SJCRH30 (cell line): Measurements from ENCODE around the gene SOD2. TPM values are rescaled to one million over a fixed set of nuclear protein-coding genes. Genes with fewer than 3 reads are reported as not detected.
A peak's percentile ranks its signal among the peaks of the same experiment; 100 is the strongest.
"Not testable (repeated sequence)": the region's sequence is repeated elsewhere in the genome, so short reads cannot be mapped to it uniquely, and the experiment has no call there.

Source experiments
- DNase-seq, 2 experiments: peaks; one replicate each; pipeline ENCODE4 v3.0.0-alpha.2; 2015 to 2020
- H3K27ac ChIP-seq: fragments of 250-450 bp; sonication (Bioruptor Pico); 2 replicates; pipeline ENCODE4 v1.5.1; 2020; ENCODE audit warnings: mild to moderate bottlenecking, moderate library complexity
- H3K27me3 ChIP-seq: fragments of 250-450 bp; sonication (Bioruptor Pico); 2 replicates; pipeline ENCODE4 v1.5.1; 2020; ENCODE audit warnings: mild to moderate bottlenecking, moderate library complexity
- H3K36me3 ChIP-seq: fragments of 250-450 bp; sonication (Bioruptor Pico); 2 replicates; pipeline ENCODE4 v1.5.1; 2020; ENCODE audit warnings: mild to moderate bottlenecking, moderate library complexity
- H3K4me1 ChIP-seq: fragments of 250-450 bp; sonication (Bioruptor Pico); 2 replicates; pipeline ENCODE4 v1.5.1; 2020; ENCODE audit warnings: mild to moderate bottlenecking, moderate library complexity
- H3K4me3 ChIP-seq: fragments of 250-450 bp; sonication (Bioruptor Pico); 2 replicates; pipeline ENCODE4 v1.5.1; 2020; ENCODE audit warnings: mild to moderate bottlenecking, moderate library complexity
- H3K9me3 ChIP-seq: fragments of 250-450 bp; sonication (Bioruptor Pico); replicated peaks from 2 replicates; pipeline ENCODE4 v1.5.1; 2020; ENCODE audit warnings: mild to moderate bottlenecking, moderate library complexity
- total RNA-seq: library from RNA; depleted of rRNA; stranded (reverse); fragments of >200 nt; shearing (Covaris generic); gene quantifications from 2 replicates; pipeline ENCODE4 v1.2.3, GENCODE V29; 2014

Gene SOD2
- total RNA-seq, 1 experiment from 2014 or later, result 137 TPM

DNA sequence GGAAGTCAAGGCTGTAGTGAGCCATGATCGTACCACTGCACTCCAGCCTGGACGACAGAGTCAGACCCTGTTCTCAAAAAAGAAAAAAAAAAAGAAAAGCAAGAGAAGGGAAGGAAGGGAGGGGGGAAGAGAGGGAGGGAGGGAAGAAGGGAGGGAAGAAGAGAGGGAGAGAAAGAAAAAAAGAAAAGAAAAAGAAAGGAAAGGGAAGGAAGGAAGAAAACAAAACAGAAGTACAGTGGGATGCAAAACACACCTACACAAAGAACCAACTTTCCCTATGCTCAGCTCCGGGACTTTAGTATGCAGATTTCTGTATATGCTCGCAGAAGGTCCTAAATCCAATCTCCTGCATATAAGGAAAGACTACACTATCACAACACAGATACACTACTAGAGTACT lies 31.7 kb upstream of the SOD2 start:
- Histone ChIP-seq H3K4me1 (peaks cover 2% of the 10 kb centered on the region; the same call in 1 of the 2 replicates), H3K27ac (no peak overlapping the region), H3K4me3 (no peak overlapping the region), H3K9me3 (no peaks in the 10 kb centered on the region), H3K27me3 (no peaks in the 10 kb centered on the region), H3K36me3 (peaks cover 5% of the 10 kb centered on the region; the same call in 1 of the 2 replicates)
- DNase-seq, result no peak

DNA sequence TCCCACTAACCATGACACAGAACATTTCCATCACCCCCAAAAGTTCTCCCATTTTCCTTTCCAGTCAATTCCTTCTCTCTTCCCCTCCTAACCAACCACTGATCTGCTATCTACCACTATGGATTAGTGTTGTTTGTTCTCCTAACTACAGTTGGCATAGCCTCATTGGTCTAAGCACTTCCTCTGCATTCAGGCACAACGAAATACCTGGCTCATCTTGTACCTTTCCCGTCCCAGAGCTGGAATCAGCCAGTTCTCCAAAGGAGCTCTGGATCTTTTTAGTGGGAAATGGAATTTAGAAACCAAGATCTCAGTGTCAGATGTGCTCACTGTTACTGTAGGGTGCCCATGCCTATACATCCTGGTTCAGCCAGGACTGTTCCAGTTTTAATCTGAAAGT lies 30.2 kb upstream of the SOD2 start:
- H3K4me1 ChIP-seq, result 0 out of 2 replicates have a peak, but pooled peaks cover 2% of the 10 kb centered on the region
- H3K27ac ChIP-seq, result no peak overlapping the region
- no peaks in the 10 kb centered on the region for H3K36me3 ChIP-seq
- no peak for DNase-seq
- no peaks in the 10 kb centered on the region for H3K9me3 ChIP-seq
- H3K27me3 ChIP-seq, result no peaks in the 10 kb centered on the region
- no peak overlapping the region for H3K4me3 ChIP-seq

DNA sequence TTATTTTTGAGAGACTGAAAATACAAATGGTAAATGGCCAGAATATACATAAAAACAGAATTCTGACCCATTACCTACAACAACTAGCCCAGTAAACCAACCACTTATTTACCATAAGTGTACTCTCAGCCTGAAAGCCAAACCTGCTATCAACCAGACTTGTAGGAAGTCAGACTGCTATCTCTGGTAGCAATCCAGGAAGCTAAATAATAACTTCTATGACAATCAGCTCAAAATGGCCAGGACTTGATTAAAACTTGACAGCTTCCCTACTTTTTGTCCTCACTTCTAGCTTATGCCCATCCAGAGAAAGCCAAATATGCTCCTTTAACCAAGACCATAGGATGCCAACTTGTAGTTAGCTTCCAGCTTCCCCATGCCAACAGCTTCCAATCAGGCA lies 29.6 kb upstream of the SOD2 start:
- H3K36me3 ChIP-seq, result no peaks in the 10 kb centered on the region
- no peak overlapping the region for H3K27ac ChIP-seq
- no peak overlapping the region for H3K4me3 ChIP-seq
- 0 out of 2 replicates have a peak, but pooled peaks cover 2% of the 10 kb centered on the region for H3K4me1 ChIP-seq
- no peaks in the 10 kb centered on the region for H3K27me3 ChIP-seq
- no peak for DNase-seq
- H3K9me3 ChIP-seq, result no peaks in the 10 kb centered on the region

DNA sequence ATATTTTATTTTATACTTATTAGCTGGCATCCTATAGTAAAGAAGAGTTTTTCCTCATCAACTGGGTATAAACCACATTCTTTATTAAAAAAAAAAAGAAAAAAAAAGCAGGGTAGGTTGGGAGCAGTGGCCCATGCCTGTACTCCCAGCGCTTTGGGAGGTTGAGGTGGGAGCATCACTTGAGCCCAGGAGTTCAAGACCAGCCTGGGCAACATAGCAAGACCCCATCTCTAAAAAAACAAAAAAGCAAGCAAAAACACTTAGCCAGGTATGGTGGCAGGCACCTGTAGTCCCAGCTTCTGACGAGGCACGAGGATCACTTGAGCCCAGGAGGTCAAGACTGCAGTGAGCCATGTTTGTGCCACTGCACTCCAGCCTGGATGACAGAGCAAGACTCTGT lies 28.9 kb upstream of the SOD2 start:
- H3K36me3 ChIP-seq, H3K9me3 ChIP-seq, H3K4me1 ChIP-seq, H3K27me3 ChIP-seq, DNase-seq, H3K4me3 ChIP-seq, H3K27ac ChIP-seq: not testable (repeated sequence)

DNA sequence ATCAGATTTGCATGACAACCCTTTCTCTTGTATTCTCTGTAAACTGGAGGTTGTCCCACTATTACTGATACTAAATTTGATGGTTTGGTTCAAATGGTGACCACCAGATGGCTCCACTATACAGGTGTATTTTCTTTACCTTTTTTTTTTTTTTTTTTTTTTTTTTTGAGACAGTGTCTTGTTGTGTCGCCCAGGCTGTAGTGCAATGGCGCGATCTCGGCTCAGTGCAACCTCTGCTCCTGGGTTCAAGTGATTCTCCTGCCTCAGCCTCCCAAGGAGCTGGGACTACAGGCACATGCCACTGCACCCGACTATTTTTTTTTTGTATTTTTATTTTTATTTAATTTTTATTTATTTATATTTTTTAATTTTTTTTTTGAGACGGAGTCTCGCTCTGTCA lies 27.7 kb upstream of the SOD2 start:
- no peak overlapping the region for H3K27ac ChIP-seq
- H3K27me3 ChIP-seq, result no peaks in the 10 kb centered on the region
- H3K4me3 ChIP-seq, result no peak overlapping the region
- 0 out of 2 replicates have a peak, but pooled peaks cover under 1% of the 10 kb centered on the region for H3K4me1 ChIP-seq
- peak in 1 of 2 experiments; percentile 54 for DNase-seq
- no peaks in the 10 kb centered on the region for H3K9me3 ChIP-seq
- H3K36me3 ChIP-seq, result no peaks in the 10 kb centered on the region

DNA sequence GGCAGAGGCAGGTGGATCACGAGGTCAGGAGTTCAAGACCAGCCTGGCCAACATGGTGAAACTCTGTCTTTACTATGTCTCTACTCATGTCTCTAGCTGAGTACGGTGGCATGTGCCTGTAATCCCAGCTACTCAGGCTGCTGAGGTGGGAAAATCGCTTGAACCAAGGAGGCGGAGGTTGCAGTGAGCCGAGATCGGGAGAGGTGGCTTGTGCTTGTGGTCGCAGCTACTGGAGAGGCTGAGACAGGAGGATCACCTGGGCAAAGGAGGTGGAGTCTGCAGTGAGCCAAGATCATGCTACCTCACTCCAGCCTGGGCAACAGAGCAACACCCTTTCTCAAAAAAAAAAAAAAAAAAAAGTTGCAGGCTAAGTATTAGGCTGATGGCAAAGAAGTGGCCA lies 26.2 kb upstream of the SOD2 start:
- Histone ChIP-seq H3K36me3 (no peaks in the 10 kb centered on the region), H3K4me1 (no peaks in the 10 kb centered on the region), H3K27me3 (no peaks in the 10 kb centered on the region), H3K27ac (no peak overlapping the region), H3K9me3 (no peaks in the 10 kb centered on the region), H3K4me3 (no peak overlapping the region)
- no peak for DNase-seq

DNA sequence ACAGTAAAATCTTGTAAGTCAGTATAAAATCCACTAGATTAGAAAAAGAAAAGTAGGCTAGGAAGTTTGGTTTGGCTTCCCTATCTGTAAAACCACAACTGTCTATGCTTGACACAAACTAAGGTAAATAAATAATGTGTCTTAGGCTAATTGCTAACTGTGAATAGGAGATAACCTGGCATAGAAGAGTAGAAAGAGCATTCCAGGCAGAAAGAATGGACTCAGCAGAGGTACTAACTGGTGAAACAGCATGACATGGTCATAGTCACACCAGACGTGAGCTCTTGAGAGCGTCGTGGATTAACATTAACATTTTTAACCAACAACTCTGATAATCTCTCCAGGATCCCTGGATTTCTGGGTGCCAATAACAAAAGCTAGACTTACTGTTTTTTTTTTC lies 25.6 kb upstream of the SOD2 start:
- Histone ChIP-seq H3K9me3 (no peaks in the 10 kb centered on the region), H3K36me3 (no peaks in the 10 kb centered on the region), H3K27ac (no peak overlapping the region), H3K27me3 (no peaks in the 10 kb centered on the region), H3K4me1 (no peaks in the 10 kb centered on the region), H3K4me3 (no peak overlapping the region)
- no peak for DNase-seq

DNA sequence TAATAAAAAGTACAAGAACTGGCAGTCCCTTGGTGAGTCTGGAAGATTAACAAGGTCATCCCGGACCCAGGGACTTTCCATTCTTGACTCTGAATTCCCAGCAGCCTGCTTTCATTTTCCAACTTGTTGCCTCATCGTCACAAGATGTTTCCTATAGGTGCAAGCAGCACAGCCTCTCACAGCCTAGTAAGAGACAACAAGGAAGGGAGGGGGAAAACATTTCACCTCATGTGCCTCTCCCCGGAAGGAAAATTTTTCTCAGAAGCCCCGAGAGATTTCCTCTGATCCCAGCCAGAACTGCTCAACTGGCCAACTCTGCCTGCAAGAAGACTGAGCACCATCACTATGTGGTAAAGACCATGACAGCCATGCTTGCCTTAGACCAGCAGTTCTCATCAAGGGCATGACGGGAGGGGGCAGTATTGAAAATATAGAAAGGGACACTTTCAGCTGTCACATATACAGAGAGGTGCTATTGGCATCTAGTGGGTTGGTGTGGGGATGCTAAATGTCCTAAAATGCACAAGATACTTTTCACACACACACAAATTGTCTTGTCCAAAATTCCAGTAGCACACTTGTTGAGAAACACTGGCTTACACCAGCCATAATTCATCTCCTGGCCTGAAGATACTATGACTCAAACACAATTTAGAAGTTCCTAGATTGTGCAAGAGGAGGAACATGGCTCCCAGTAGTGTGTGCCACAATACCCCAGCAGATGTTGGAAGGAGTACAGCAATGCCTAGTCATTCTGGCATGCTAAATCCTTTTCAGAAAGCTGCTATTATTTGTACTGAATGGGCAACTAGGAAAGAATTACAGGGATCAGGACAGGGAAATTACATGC lies 23.4 kb upstream of the SOD2 start:
- Histone ChIP-seq H3K36me3 (no peaks in the 10 kb centered on the region), H3K9me3 (no peaks in the 10 kb centered on the region; the same call in 1 of the 2 replicates), H3K27me3 (no peaks in the 10 kb centered on the region), H3K4me3 (no peak overlapping the region), H3K4me1 (no peaks in the 10 kb centered on the region), H3K27ac (no peak overlapping the region)
- DNase-seq, result no peak

DNA sequence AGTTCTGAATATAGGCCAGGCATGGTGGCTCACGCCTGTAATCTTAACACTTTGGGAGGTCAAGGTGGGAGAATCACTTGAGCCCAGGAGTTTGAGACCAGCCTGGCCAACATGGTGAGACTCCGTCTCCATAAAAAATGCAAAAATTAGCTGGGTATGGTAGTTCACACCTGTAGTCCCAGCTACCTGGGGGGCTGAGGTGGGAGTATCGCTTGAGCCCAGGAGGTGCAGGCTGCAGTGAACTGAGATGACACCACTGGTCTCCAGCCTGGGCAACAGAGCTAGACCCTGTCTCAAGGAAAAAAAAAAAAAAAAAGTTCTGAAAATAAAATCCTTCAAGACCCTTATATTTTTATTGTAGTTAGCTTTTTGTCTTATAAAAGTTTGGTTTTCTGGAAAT lies 22.6 kb upstream of the SOD2 start:
- no peak overlapping the region for H3K27ac ChIP-seq
- no peaks in the 10 kb centered on the region; the same call in 1 of the 2 replicates for H3K9me3 ChIP-seq
- H3K27me3 ChIP-seq, result no peaks in the 10 kb centered on the region
- no peaks in the 10 kb centered on the region for H3K4me1 ChIP-seq
- H3K4me3 ChIP-seq, result no peak overlapping the region
- no peak for DNase-seq
- no peaks in the 10 kb centered on the region for H3K36me3 ChIP-seq

DNA sequence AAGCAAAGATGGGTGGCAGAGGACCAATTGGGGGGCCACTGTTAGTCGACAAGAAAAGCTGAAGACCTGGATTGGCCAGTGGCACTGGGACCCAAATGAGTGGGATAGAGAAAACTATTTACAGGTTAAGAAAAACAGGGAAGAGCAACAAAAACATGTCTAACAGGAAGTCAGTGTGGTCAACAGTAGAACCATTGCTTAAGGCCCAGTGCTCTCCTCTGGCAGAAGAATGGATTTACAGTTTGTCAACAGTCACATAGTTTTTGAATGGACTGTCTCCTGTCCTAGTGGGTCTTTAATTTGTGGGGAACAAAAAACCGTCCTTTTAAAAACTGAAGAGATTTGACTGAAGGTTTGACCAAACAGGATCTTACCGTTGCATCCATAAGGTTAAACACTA lies 22.1 kb upstream of the SOD2 start:
- Histone ChIP-seq H3K9me3 (no peaks in the 10 kb centered on the region; the same call in 1 of the 2 replicates), H3K4me1 (no peaks in the 10 kb centered on the region), H3K27ac (no peak overlapping the region), H3K4me3 (no peak overlapping the region), H3K27me3 (no peaks in the 10 kb centered on the region), H3K36me3 (no peaks in the 10 kb centered on the region)
- DNase-seq, result no peak

DNA sequence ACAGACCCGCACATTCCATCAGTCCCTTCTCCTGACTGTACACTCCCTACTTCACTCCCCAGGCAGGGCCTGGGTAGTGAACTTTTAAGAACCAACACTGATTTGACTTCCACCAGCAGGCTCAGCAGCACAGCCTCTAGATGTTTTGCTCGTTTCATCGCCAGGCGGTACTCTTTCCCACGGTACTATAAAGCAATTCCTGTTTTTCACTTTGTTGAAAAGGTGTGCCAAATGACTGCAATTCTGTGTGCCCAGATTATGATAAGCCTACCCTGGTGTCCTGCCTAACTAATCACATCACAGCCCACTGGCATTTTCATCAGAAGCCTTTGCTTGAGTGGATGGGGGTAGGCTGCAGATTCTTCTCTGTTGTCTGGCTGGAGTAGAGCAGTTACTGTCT lies 21.4 kb upstream of the SOD2 start:
- no peaks in the 10 kb centered on the region for H3K36me3 ChIP-seq
- DNase-seq, result no peak
- no peaks in the 10 kb centered on the region for H3K27me3 ChIP-seq
- no peaks in the 10 kb centered on the region for H3K4me1 ChIP-seq
- peaks cover 3% of the 10 kb centered on the region; the same call in 1 of the 2 replicates for H3K9me3 ChIP-seq
- H3K4me3 ChIP-seq, result no peak overlapping the region
- H3K27ac ChIP-seq, result no peak overlapping the region

DNA sequence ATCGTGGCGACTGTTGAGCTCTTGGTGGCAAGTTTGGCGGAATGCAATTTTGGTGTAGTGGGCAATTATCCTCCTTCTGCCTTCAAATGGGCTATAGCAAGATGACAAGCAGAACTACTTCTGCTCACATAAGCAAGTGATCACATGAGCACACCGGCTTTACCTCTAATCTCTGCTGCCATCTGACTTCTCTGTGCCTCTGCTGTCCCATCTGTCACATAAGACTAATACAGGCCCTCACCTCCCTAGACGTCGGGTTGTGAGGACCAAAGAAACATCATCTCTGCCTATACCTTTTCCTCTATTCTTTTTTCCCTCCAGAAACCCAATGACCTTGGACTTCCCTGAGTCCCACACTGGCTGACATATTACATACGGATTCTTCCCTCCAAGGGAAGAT lies 20.9 kb upstream of the SOD2 start:
- no peak overlapping the region for H3K27ac ChIP-seq

DNA sequence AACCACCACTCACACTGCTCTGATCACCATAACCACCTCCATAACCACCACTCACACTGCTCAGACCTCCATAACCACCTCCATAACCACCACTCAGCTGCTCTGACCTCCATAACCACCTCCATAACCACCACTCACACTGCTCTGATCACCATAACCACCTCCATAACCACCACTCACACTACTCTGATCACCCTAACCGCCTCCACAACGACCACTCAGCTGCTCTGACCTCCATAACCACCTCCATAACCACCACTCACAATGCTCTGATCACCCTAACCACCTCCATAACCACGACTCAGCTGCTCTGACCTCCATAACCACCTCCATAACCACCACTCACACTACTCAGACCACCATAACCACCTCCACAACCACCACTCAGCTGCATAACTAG lies 19.3 kb upstream of the SOD2 start:
- H3K4me1 ChIP-seq, H3K27ac ChIP-seq, DNase-seq, H3K27me3 ChIP-seq, H3K9me3 ChIP-seq, H3K4me3 ChIP-seq, H3K36me3 ChIP-seq: not testable (repeated sequence)

More for the DNA sequence above, 20.9 kb upstream of the SOD2 start:
- Histone ChIP-seq H3K4me3 (no peak overlapping the region), H3K27me3 (no peaks in the 10 kb centered on the region), H3K4me1 (no peaks in the 10 kb centered on the region), H3K9me3 (peaks cover 6% of the 10 kb centered on the region; the same call in 1 of the 2 replicates), H3K36me3 (no peaks in the 10 kb centered on the region)
- DNase-seq, result no peak

DNA sequence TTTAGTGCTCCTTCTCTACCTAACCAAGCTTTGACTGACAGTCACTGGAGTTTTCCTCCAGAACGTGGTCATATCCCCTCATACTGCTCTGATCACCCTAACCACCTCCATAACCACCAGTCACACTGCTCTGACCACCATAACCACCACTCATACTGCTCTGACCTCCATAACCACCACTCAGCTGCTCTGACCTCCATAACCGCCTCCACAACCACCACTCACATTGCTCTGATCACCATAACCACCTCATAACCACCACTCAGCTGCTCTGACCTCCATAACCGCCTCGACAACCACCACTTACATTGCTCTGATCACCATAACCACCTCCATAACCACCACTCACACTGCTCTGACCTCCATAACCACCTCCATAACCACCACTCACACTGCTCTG lies 17.6 kb upstream of the SOD2 start:
- not testable (repeated sequence) for H3K36me3 ChIP-seq, H3K9me3 ChIP-seq, DNase-seq, H3K27ac ChIP-seq, H3K27me3 ChIP-seq, H3K4me3 ChIP-seq, H3K4me1 ChIP-seq

DNA sequence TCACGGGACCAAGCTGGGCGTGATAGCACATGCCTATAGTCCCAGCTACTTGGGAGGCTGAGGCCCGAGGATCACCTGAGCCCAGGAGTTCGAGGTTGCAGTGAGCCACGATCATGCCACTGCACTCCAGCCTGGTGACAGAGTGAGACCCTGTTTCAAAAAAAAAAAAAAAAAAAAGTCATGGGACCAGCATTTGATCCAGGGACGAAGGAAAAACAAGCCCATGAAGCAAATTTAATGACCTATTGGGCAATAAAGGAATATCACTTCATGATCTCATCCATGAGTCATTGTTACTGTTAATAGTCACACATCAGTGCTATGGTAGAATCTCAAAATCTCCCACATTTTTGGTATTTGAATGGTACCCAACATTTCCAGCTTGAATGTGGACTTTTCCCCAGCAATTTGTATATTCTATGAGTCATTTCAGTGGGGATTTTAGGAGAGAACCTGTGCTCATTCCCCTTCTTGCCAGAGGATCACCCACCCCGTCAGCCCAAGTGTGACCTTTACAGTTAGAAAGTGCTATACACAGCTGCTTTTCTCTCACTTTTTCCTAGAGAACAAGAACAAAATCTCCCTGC lies 8.5 kb upstream of the SOD2 start:
- peaks cover 17% of the 10 kb centered on the region for H3K4me1 ChIP-seq
- peak overlapping the region; percentile 37 for H3K27ac ChIP-seq
- no peaks in the 10 kb centered on the region for H3K27me3 ChIP-seq
- H3K4me3 ChIP-seq, result no peak overlapping the region
- H3K36me3 ChIP-seq, result no peaks in the 10 kb centered on the region
- no peak for DNase-seq
- H3K9me3 ChIP-seq, result no peaks in the 10 kb centered on the region
